ENCODE measurements around the gene ARHGEF3.

DNA sequence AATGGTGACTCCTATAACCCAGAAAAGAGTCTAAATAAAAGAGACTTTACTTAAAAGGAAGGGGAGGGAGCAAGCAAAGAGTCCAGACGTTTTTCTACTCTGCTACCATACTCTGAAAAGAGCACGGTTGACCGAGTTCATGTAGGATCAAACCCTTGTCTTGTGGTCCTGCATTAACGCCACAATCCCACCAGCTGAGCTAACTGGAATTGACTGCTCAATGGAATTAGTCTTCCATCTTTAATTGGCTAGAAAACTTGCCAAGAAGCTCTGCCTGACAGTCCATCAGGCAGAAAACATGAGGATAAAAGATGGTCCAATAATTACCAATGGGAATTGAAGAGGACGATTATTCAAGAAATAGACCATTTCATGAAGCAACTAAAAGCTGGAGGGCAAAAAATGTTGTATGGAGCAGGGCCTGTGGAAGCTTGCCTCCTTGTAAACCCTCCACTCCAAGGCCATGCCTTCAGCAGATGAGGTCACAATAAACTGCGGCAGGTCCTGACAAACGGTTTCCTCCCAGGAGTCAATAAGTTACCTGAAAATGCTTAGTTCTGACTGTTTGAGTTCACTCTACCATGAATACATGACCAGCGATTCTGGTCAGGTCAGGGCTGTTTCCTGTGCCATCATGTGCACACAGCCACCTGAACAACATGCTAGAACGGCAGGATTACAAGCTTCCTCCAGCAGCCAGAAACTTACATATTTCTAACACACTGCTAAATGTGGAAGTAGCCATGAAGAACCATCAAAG, 35.6 kb upstream of the ARHGEF3 start:
- TF ChIP-seq POLR2A (IDR thresholded peaks at IDR 0.05) = no peak
- TF ChIP-seq, protein P1, sequence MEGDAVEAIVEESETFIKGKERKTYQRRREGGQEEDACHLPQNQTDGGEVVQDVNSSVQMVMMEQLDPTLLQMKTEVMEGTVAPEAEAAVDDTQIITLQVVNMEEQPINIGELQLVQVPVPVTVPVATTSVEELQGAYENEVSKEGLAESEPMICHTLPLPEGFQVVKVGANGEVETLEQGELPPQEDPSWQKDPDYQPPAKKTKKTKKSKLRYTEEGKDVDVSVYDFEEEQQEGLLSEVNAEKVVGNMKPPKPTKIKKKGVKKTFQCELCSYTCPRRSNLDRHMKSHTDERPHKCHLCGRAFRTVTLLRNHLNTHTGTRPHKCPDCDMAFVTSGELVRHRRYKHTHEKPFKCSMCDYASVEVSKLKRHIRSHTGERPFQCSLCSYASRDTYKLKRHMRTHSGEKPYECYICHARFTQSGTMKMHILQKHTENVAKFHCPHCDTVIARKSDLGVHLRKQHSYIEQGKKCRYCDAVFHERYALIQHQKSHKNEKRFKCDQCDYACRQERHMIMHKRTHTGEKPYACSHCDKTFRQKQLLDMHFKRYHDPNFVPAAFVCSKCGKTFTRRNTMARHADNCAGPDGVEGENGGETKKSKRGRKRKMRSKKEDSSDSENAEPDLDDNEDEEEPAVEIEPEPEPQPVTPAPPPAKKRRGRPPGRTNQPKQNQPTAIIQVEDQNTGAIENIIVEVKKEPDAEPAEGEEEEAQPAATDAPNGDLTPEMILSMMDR (IDR thresholded peaks at IDR 0.05 in 4 of 5, conservative IDR thresholded peaks at IDR 0.05 in 1 of 5) = no peak
